Mesodermal cell (in vitro differentiated cells): ENCODE data around the gene PTPA.

ENCODE experiments used
- H3K27ac ChIP-seq: 2 replicates; pipeline ENCODE4 v1.7.0; 2013; ENCODE audit warnings: mild to moderate bottlenecking, low read depth, low read length, moderate library complexity; ENCODE audit not compliant: severe bottlenecking
- H3K36me3 ChIP-seq: 2 replicates; pipeline ENCODE4 v1.7.1; 2013; ENCODE audit warnings: mild to moderate bottlenecking, low read length, moderate library complexity; ENCODE audit not compliant: control insufficient read depth, insufficient read depth
- H3K4me1 ChIP-seq: one replicate; pipeline ENCODE4 v1.7.1; 2013; ENCODE audit warnings: mild to moderate bottlenecking, low read length; ENCODE audit not compliant: insufficient read depth, control insufficient read depth, poor library complexity, severe bottlenecking
- H3K4me3 ChIP-seq: 2 replicates; pipeline ENCODE4 v1.7.0; 2013; ENCODE audit warnings: low read length, control low read depth, mild to moderate bottlenecking; ENCODE audit not compliant: insufficient read depth, poor library complexity, severe bottlenecking; ENCODE audit errors: extremely low read depth
- H3K9me3 ChIP-seq: 2 replicates; pipeline ENCODE4 v1.7.1; 2013; ENCODE audit warnings: mild to moderate bottlenecking, low read length, moderate library complexity; ENCODE audit not compliant: control insufficient read depth
- WGBS, 2 experiments: methylation state at CpG; one replicate each; pipeline ENCODE4 v1.1.5; 2013; ENCODE audit warnings: missing lambda C conversion rate in 2 of 2; ENCODE audit not compliant: insufficient coverage in 2 of 2; 5-methylcytosine and 5-hydroxymethylcytosine counted together

The PTPA gene

DNA sequence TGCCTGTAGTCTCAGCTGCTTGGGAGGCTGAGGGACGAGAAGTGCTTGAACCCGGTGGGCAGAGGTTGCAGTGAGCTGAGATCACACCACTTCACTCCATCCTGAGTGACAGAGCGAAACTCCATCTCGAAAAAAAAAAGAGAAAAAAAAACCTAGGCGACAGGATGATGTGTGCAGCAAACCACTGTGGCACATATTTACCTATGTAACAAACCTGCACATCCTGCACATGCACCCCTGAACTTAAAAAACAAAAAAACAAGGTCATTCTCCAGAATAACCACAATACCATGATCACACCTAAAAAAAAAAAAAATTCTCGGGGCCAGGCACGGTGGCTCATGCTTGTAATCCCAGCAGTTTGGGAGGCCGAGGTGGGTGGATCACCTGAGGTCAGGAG lies 37.8 kb upstream of the PTPA start:
- Histone ChIP-seq H3K27ac (no peak overlapping the region), H3K4me3 (no peak overlapping the region), H3K36me3 (peaks cover 21% of the 10 kb centered on the region), H3K9me3 (no peaks in the 10 kb centered on the region), H3K4me1 (peaks cover 5% of the 10 kb centered on the region)
- 88 to 92% methylated on average over 2 to 3 of the region's 8 CpGs for WGBS, 2 experiments

DNA sequence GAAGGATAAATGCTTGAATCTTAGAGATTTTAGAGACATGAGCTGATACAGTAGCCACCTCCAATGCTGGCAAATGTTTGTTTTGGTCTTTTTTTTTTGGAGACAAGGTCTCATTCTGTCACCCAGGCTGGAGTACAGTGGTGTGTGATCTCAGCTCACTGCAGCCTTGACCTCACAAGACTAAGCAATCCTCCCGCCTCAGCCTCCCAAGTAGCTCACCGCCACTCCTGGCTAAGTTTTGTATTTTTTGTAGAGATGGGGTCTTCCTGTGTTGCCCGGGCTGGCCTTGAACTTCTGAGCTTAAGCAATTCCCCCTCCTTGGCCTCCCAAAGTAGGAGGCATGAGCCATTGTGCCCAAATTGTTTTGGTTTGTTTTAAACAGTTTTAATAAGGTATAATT lies 37.1 kb upstream of the PTPA start:
- Histone ChIP-seq H3K36me3 (peaks cover 16% of the 10 kb centered on the region), H3K4me1 (peaks cover 5% of the 10 kb centered on the region), H3K4me3 (no peak overlapping the region), H3K27ac (no peak overlapping the region), H3K9me3 (no peaks in the 10 kb centered on the region)
- no CpG with 5 or more reads among the region's 3 CpGs for WGBS, 2 experiments

DNA sequence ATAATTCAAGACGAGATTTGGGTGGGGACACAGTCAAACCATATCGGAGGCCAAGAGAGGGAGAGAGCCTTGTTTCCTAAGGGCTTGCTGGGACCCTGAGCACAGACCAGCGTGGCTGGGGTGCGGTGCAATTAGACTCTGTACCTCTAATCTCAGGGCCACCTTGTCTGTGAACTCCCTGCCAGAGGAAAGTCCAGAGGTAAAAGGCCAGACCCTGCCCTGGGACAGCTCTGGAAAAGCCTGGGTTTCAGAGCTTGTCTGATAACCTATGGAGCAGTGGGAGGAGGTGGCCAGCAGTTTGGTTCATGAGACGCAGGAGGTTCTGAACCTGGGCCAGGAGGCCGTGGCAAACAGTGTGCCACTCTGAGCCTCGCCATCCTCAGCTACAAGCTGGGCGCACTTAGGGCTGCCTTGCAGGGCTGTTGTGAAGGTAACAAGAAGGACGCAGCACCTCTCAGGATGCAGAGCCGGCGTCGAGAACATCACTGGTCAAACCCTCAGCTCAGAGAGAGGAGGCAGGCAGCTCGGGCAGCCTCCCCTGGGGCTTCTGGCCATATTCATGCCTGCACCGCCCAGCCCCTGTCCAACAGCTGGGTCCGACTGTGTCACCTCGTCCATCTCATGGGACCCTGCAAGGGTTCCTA lies 35.1 kb upstream of the PTPA start:
- 90 to 94% methylated on average over 16 of the region's 16 CpGs for whole genome bisulfite sequencing, 2 experiments
- Histone ChIP-seq H3K4me3 (no peak overlapping the region), H3K36me3 (peaks cover 6% of the 10 kb centered on the region), H3K9me3 (no peaks in the 10 kb centered on the region), H3K27ac (no peak overlapping the region), H3K4me1 (peaks cover 3% of the 10 kb centered on the region)

DNA sequence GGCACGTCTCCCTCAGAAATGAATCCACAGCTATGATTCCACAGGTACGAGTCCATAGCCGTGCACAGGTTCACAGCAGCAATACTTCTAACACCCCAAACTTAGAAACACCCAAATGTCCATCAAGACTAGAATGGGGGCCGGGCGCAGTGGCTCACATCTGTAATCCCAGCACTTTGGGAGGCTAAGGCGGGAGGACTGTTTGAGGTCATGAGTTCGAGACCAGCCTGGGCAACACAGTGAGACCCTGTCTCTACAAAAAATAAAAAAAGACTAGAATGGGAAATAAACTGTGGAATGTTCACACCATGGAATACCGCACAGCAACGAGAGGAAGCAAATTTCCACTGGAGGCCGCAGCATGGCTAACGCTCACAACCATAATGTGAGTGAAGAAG lies 34.6 kb upstream of the PTPA start:
- Histone ChIP-seq H3K27ac (no peak overlapping the region), H3K4me3 (no peak overlapping the region), H3K4me1 (no peaks in the 10 kb centered on the region), H3K9me3 (no peaks in the 10 kb centered on the region), H3K36me3 (peaks cover 4% of the 10 kb centered on the region)
- WGBS, 2 experiments, result 90 to 94% methylated on average over 9 to 11 of the region's 11 CpGs

DNA sequence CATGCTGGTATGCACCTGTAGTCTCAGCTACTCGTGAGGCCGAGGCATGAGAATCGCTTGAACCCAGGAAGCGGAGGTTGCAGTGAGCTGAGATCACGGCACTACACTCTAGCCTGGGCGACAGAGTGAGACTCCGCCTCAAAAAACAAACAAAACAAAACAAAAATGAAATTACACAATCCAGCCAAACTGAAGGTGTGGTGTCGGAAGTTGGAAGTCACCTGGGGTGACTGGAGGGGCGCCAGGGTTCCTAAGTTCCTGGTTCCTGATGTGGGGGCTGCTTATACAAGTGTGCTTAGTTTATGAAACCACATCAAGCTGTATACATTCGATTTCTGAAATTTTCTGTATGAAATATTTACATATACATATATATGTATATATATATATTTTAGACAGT lies 34.0 kb upstream of the PTPA start:
- H3K9me3 ChIP-seq, result no peaks in the 10 kb centered on the region
- no peaks in the 10 kb centered on the region for H3K4me1 ChIP-seq
- H3K36me3 ChIP-seq, result no peaks in the 10 kb centered on the region
- no peak overlapping the region for H3K4me3 ChIP-seq
- no peak overlapping the region for H3K27ac ChIP-seq
- WGBS, 2 experiments, result 90 to 94% methylated on average over 2 to 7 of the region's 10 CpGs

DNA sequence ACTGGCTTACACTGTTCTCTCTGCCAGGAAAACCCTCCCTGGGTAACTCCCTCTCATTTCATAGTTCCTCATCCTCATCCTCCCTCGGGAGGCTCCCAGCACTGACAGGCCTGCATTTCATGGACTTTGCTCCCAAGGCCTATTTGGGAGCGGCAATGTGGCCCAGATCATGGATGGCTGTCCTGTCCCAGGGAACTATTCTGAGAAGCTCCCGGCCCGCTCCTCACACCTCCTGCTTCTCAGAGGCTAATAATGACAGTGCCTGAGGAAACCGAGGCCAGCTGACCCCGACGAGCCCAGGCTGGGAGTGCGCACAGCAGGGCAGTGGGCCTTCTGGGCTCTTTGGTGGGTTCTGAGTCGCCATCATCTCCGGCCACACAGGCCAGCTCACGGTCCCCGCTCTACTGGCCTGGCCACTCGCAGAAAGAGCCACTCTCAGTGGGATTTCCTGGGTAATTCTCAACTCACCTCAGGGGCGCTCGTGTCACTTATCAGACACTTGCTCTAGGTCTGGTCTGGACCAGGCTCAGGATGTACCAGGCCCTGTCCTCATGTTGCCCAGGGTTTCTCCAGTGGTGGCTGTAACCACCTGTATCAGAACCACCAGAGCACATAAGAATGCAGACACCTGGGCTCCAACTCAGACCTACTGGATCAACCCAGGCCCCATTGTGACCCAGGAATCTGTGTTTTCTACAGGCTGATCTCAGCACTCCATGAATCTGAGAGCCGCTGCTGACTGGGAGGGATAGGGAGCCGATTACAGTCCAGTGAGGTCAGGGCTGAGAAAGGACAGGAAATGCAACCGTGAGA lies 32.3 kb upstream of the PTPA start:
- Histone ChIP-seq H3K27ac (no peak overlapping the region), H3K4me1 (no peaks in the 10 kb centered on the region), H3K4me3 (no peak overlapping the region), H3K9me3 (no peaks in the 10 kb centered on the region), H3K36me3 (no peaks in the 10 kb centered on the region)
- 88 to 90% methylated on average over 18 of the region's 18 CpGs for WGBS, 2 experiments

DNA sequence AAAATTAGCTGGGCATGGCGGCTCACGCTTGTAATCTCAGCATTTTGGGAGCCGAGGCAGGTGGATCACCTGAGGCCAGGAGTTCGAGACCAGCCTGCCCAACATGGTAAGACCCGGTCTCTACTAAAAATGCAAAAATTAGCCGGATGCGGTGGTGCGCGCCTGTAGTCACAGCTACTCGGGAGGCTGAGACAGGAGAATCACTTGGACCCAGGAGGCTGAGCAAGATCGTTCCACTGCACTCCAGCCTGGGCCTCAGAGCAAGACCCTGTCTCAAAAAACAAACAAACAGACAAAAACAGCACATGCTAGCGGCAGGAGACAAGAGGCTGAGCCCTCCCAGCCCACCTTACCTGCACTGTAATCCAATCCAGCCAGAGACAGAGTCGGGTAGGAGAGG lies 31.4 kb upstream of the PTPA start:
- no peaks in the 10 kb centered on the region for H3K36me3 ChIP-seq
- H3K9me3 ChIP-seq, result no peaks in the 10 kb centered on the region

DNA sequence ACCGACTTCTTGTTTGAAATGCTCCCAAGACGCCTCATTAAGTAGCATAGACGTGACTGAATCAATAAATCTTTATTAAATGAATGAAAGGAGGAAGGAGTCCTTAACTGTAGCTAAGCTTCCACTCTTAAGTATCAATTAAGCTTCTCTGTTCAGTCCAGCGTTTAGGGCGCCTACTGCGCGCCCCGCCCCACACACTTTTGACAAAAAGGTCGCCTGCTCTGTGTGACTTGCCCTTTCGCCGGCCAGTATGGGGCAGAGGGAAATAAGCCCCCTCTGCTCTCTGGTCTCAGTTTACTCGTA lies 31.0 kb upstream of the PTPA start:
- no peaks in the 10 kb centered on the region for H3K4me1 ChIP-seq
- 4 to 13% methylated on average over 3 to 9 of the region's 12 CpGs for WGBS, 2 experiments
- no peaks in the 10 kb centered on the region for H3K9me3 ChIP-seq
- H3K27ac ChIP-seq, result peak overlapping the region; percentile 16
- H3K36me3 ChIP-seq, result no peaks in the 10 kb centered on the region
- H3K4me3 ChIP-seq, result peak overlapping the region; percentile 69

More for the DNA sequence above, 31.4 kb upstream of the PTPA start:
- 94% methylated on average over 11 to 13 of the region's 13 CpGs for WGBS, 2 experiments
- H3K4me3 ChIP-seq, result peak overlapping the region; percentile 69
- H3K27ac ChIP-seq, result peak overlapping the region; percentile 16
- H3K4me1 ChIP-seq, result no peaks in the 10 kb centered on the region

DNA sequence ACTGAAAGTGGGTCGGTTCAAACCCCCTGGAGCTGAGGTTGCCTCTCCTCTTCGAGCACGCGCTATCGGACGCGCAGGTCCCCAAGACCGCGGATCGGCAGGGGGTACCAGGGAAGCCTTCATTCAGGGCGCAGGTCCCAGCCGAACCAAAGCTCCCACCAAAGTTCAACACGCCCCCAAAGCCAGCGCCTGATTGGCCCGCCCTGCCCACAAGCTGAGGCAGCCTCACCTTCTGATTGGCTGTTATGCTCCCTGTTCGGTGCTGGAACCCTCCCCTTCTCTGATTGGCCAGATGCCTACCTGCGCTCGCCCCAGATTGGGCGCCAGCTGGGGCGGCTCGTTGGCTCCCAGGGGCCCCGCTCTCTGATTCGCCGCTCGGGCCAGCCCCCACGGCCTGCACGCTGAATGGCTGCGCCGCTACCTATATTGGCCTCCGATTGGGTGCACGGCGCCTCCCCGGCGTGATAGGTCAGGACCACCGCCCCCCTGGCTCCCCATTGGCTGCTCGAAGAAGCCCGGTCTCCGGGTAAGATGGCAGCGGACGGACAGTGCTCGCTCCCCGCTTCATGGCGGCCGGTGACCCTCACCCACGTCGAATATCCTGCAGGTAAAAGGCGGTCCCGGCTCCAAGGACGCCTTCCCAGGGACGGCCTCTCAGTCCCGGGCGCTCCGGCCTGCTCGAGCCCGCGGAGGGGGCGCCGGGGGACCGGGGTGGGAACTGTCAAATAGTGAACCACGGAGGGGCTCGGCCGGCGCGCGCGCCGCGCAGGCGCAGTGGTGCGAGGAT lies 30.4 kb upstream of the PTPA start, which contains the start of gene DOLPP1:
DOLPP1 (plus strand) TSS at position 511 of the 787 bp plus-strand sequence; CDS start at position 532, 21 bp downstream.
- no peaks in the 10 kb centered on the region for H3K9me3 ChIP-seq
- H3K4me3 ChIP-seq, result peak within 1 kb of the TSS; percentile 69
- H3K27ac ChIP-seq, result peak within 1 kb of the TSS; percentile 75
- no peaks in the 10 kb centered on the region for H3K36me3 ChIP-seq
- no peaks in the 10 kb centered on the region for H3K4me1 ChIP-seq
- WGBS, 2 experiments, result 0 to 1% methylated on average over 54 to 64 of the region's 70 CpGs

DNA sequence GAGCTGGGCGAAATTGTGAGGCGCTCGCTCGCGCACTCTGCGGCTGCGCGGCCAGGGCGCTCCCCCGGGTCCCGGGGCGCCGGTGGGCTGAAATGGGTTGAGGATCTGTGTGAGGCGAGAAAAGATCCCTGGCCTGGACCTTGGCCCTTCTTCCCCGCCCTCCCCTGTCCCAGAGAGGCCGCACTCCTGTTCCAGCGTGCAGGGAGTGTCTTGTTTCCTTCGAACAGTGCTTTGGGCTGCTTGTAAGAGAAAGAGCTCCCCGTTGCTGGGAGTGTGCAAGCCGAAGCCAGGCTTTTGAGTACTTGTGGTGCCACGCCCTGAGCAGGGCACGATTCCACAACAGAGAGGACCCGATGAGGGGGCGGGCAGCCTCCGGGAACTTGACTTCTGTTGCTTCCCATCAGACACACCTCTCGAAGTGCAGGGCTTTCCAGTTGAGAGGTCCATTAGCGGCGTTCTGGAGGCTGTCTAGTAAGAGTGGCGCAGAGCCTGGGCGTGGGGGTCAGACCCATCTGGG lies 29.8 kb upstream of the PTPA start:
- H3K4me3 ChIP-seq, result peak overlapping the region; percentile 69
- peaks cover 5% of the 10 kb centered on the region for H3K36me3 ChIP-seq
- no peaks in the 10 kb centered on the region for H3K4me1 ChIP-seq
- no peaks in the 10 kb centered on the region for H3K9me3 ChIP-seq
- 7 to 11% methylated on average over 20 to 28 of the region's 30 CpGs for WGBS, 2 experiments
- H3K27ac ChIP-seq, result peak overlapping the region; percentile 75
